ENCODE measurements around the gene C17orf67. TPM values are rescaled to one million over a fixed set of nuclear protein-coding genes. Genes with fewer than 3 reads are reported as not detected.

Gene C17orf67
- total RNA-seq, 3 donors from 2014 or later = 0.48 to 2.3 (median 2.0) TPM

GRCh38 chr17:56803071-56803470, 30.6 kb downstream of the C17orf67 start:
- intact Hi-C loops (cut with DNase I; ENCODE audit: low total_unique reads) = no loop called here

GRCh38 chr17:56801459-56802178, 32.1 kb downstream of the C17orf67 start:
- DNase-seq (ENCODE audit: low spot score in 2 of 2) = no peak
- no peaks in the 10 kb centered on the region for H3K36me3 ChIP-seq
- no peaks in the 10 kb centered on the region for H3K9me3 ChIP-seq
- no peaks in the 10 kb centered on the region for H3K4me1 ChIP-seq
- H3K27ac ChIP-seq = no peak overlapping the region
- intact Hi-C loops (cut with DNase I; ENCODE audit: low total_unique reads) = no loop called here
- no peaks in the 10 kb centered on the region for H3K27me3 ChIP-seq
- H3K4me3 ChIP-seq = no peak overlapping the region
- TF ChIP-seq CTCF (IDR thresholded peaks at IDR 0.05) (no peak), POLR2A (IDR thresholded peaks at IDR 0.05) (no peak), POLR2AphosphoS5 (IDR thresholded peaks at IDR 0.05) (no peak)

More at GRCh38 chr17:56803071-56803470, 30.6 kb downstream of the C17orf67 start:
- H3K27ac ChIP-seq = no peak overlapping the region
- H3K4me3 ChIP-seq = no peak overlapping the region
- H3K36me3 ChIP-seq = no peaks in the 10 kb centered on the region
- no peaks in the 10 kb centered on the region for H3K4me1 ChIP-seq
- no peak for TF ChIP-seq POLR2AphosphoS5 (IDR thresholded peaks at IDR 0.05)
- TF ChIP-seq CTCF (IDR thresholded peaks at IDR 0.05) = no peak
- no peak for TF ChIP-seq POLR2A (IDR thresholded peaks at IDR 0.05)
- no peaks in the 10 kb centered on the region for H3K27me3 ChIP-seq
- H3K9me3 ChIP-seq = no peaks in the 10 kb centered on the region
- DNase-seq (ENCODE audit: low spot score in 2 of 2) = no peak

- no peak for DNase-seq (ENCODE audit: low spot score in 2 of 2)
- Histone ChIP-seq H3K27ac (no peak overlapping the region), H3K9me3 (no peaks in the 10 kb centered on the region), H3K4me3 (no peak overlapping the region), H3K27me3 (no peaks in the 10 kb centered on the region), H3K4me1 (no peaks in the 10 kb centered on the region), H3K36me3 (no peaks in the 10 kb centered on the region)
- intact Hi-C loops (cut with DNase I; ENCODE audit: low total_unique reads) = no loop called here
- TF ChIP-seq POLR2AphosphoS5 (IDR thresholded peaks at IDR 0.05) (no peak), CTCF (IDR thresholded peaks at IDR 0.05) (no peak), POLR2A (IDR thresholded peaks at IDR 0.05) (no peak)
These were observed 34.8 kb downstream of the C17orf67 start for GRCh38 chr17:56798916-56799315.

- no peaks in the 10 kb centered on the region for H3K9me3 ChIP-seq
- no peaks in the 10 kb centered on the region for H3K36me3 ChIP-seq
- no peaks in the 10 kb centered on the region for H3K4me1 ChIP-seq
- intact Hi-C loops (cut with DNase I; ENCODE audit: low total_unique reads) = no loop called here
- TF ChIP-seq POLR2A (IDR thresholded peaks at IDR 0.05) (no peak), POLR2AphosphoS5 (IDR thresholded peaks at IDR 0.05) (no peak)
- H3K27me3 ChIP-seq = no peaks in the 10 kb centered on the region
- no peak for DNase-seq (ENCODE audit: low spot score in 2 of 2)
- H3K27ac ChIP-seq = no peak overlapping the region
- no peak overlapping the region for H3K4me3 ChIP-seq
These were observed 37.2 kb downstream of the C17orf67 start for GRCh38 chr17:56796536-56796935.

- H3K9me3 ChIP-seq = no peaks in the 10 kb centered on the region
- H3K27ac ChIP-seq = no peak overlapping the region
- no peaks in the 10 kb centered on the region for H3K27me3 ChIP-seq
- TF ChIP-seq POLR2AphosphoS5 (IDR thresholded peaks at IDR 0.05) (no peak), POLR2A (IDR thresholded peaks at IDR 0.05) (no peak), CTCF (IDR thresholded peaks at IDR 0.05) (no peak)
- no peaks in the 10 kb centered on the region for H3K36me3 ChIP-seq
- no peak overlapping the region for H3K4me3 ChIP-seq
- no peaks in the 10 kb centered on the region for H3K4me1 ChIP-seq
- intact Hi-C loops (cut with DNase I; ENCODE audit: low total_unique reads) = no loop called here
- no peak for DNase-seq (ENCODE audit: low spot score in 2 of 2)
These were observed 38.4 kb downstream of the C17orf67 start for GRCh38 chr17:56795221-56795865.
